Femur (tissue), 1 donor: ENCODE data around the gene PFAS.

Experiments
- DNase-seq: peaks from one replicate; pipeline ENCODE4 v3.0.0-alpha.2; 2017

Gene PFAS

GRCh38 chr17:8312726-8313600 is 63.9 kb downstream of the PFAS start:
- DNase-seq: no peak

GRCh38 chr17:8314797-8315763 is 66.0 kb downstream of the PFAS start:
- no peak for DNase-seq

DNA sequence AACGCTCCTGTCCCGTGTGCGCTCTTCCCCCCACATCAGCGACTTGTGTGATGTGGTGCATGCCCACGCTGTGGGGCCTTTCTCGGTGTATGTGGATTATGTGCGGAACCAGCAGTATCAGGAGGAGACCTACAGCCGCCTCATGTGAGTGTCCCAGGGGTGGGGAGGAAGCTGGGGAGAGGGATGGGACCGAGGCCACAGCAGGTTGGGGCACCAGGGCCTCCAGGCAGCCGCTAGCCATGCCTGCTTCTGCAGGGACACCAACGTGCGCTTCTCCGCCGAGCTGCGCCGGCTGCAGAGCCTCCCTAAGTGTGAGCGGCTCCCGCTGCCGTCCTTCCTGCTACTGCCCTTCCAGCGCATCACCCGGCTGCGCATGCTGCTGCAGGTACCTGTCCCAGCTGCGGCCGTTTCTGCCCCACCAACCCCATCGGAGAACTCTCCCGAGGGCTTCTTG is 66.7 kb downstream of the PFAS start:
- DNase-seq: no peak

DNA sequence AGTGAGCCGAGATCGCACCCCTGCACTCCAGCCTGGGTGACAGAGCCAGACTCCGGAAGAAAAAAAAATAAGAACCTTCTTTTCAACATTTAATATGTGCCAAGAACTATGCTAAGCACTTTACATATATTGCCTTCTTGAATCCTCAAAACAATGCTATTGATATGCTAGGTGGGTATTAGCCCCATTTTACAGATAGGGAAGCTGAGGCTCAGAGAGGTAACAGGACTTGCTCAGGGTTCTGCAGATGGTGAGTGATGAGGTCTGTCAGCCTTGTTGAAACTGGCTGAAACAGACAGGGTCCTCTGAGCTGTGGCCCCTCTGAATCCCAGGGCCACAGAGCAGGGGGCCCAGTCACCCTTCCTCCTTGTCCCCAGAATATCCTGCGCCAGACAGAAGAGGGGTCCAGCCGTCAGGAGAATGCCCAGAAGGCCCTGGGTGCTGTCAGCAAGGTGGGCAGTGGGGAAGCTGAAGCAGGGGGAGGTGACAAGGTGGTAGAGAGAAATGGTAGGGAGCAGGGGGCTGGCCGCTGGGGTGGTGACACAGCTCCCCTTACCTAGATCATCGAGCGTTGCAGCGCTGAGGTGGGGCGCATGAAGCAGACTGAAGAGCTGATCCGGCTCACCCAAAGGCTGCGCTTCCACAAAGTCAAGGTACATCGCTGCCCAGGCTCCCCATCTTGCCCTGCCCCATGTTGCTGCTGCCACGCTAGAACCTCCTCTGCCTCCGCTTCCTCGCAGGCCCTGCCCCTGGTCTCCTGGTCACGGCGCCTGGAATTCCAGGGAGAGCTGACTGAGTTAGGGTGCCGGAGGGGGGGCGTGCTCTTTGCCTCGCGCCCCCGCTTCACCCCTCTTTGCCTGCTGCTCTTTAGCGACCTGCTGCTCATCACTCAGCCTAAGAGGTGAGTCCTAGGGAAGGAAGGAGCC is 69.2 kb downstream of the PFAS start:
- no peak for DNase-seq
